Measurements from ENCODE around the gene FUT1. TPM values are rescaled to one million over a fixed set of nuclear protein-coding genes. Genes with fewer than 3 reads are reported as not detected.

Gene FUT1
- polyA plus RNA-seq, 1 donor (not counting 4 experiments of a cell fraction or from before 2014, with no cell fraction given) = 3.7 TPM

- FAIRE-seq = no peak
- H3K36me3 ChIP-seq (ENCODE audit: control insufficient read depth in 2 of 2, extremely low read depth in 1 of 2, insufficient read depth in 2 of 2, low read length in 2 of 2) = no peaks in the 10 kb centered on the region
Measured at GRCh38 chr19:48760504-48761205, 8.2 kb upstream of the FUT1 start.

GRCh38 chr19:48757741-48758144 lies 5.3 kb upstream of the FUT1 start:
- no peak for TF ChIP-seq CTCF (optimal IDR thresholded peaks at IDR 0.05 in 1 of 3, IDR thresholded peaks at IDR 0.05 in 1 of 3, conservative IDR thresholded peaks at IDR 0.05 in 1 of 3; ENCODE audit: extremely low read depth in 1 of 3, insufficient read depth in 2 of 3, low read length in 3 of 3)
- Histone ChIP-seq H3K27me3 (ENCODE audit: control insufficient read depth, extremely low read depth, insufficient read depth, low read length) (peaks cover 15% of the 10 kb centered on the region), H3K4me3 (ENCODE audit: control insufficient read depth in 2 of 3, extremely low read depth in 1 of 3, insufficient read depth in 2 of 3, low read depth in 1 of 3, low read length in 3 of 3) (no peak overlapping the region), H4K20me1 (ENCODE audit: control insufficient read depth, extremely low read depth, insufficient read depth, low read length) (no peaks in the 10 kb centered on the region), H3K27ac (ENCODE audit: control insufficient read depth, insufficient read depth, low read length) (no peak overlapping the region), H2AFZ (ENCODE audit: control insufficient read depth, low read length) (no peak overlapping the region), H3K9me3 (ENCODE audit: control insufficient read depth, low read depth, low read length) (no peaks in the 10 kb centered on the region), H3K36me3 (ENCODE audit: control insufficient read depth in 2 of 2, extremely low read depth in 1 of 2, insufficient read depth in 2 of 2, low read length in 2 of 2) (no peaks in the 10 kb centered on the region), H3K9me1 (ENCODE audit: control insufficient read depth, extremely low read depth, insufficient read depth, low read length) (no peaks in the 10 kb centered on the region), H3K79me2 (ENCODE audit: control insufficient read depth, insufficient read depth, low read length) (no peaks in the 10 kb centered on the region), H3K9ac (ENCODE audit: control insufficient read depth, extremely low read depth, insufficient read depth, low read length) (no peak overlapping the region), H3K4me1 (ENCODE audit: control insufficient read depth, extremely low read depth, insufficient read depth, low read length) (peaks cover 9% of the 10 kb centered on the region), H3K4me2 (ENCODE audit: control insufficient read depth, extremely low read depth, insufficient read depth, low read depth, low read length) (no peak overlapping the region)
- DNase-seq (ENCODE audit: low read depth, low spot score) (no peak), FAIRE-seq (no peak)
- dilution Hi-C loops (cut with MboI; ENCODE audit: extremely low pct_ligation_motif_present, low sequenced_read_pairs) = no loop called here

More at GRCh38 chr19:48760504-48761205, 8.2 kb upstream of the FUT1 start:
- Histone ChIP-seq H3K9ac (ENCODE audit: control insufficient read depth, extremely low read depth, insufficient read depth, low read length) (no peak overlapping the region), H3K4me2 (ENCODE audit: control insufficient read depth, extremely low read depth, insufficient read depth, low read depth, low read length) (no peak overlapping the region), H3K27me3 (ENCODE audit: control insufficient read depth, extremely low read depth, insufficient read depth, low read length) (peaks cover 15% of the 10 kb centered on the region), H3K9me3 (ENCODE audit: control insufficient read depth, low read depth, low read length) (no peaks in the 10 kb centered on the region), H3K79me2 (ENCODE audit: control insufficient read depth, insufficient read depth, low read length) (no peaks in the 10 kb centered on the region), H4K20me1 (ENCODE audit: control insufficient read depth, extremely low read depth, insufficient read depth, low read length) (no peaks in the 10 kb centered on the region), H3K27ac (ENCODE audit: control insufficient read depth, insufficient read depth, low read length) (no peak overlapping the region), H3K4me3 (ENCODE audit: control insufficient read depth in 2 of 3, extremely low read depth in 1 of 3, insufficient read depth in 2 of 3, low read depth in 1 of 3, low read length in 3 of 3) (no peak overlapping the region), H3K4me1 (ENCODE audit: control insufficient read depth, extremely low read depth, insufficient read depth, low read length) (no peaks in the 10 kb centered on the region), H2AFZ (ENCODE audit: control insufficient read depth, low read length) (no peak overlapping the region), H3K9me1 (ENCODE audit: control insufficient read depth, extremely low read depth, insufficient read depth, low read length) (no peaks in the 10 kb centered on the region)
- no peak for DNase-seq (ENCODE audit: low read depth, low spot score)
- TF ChIP-seq EZH2 (IDR thresholded peaks at IDR 0.05; ENCODE audit: low read length) (no peak), CTCF (optimal IDR thresholded peaks at IDR 0.05 in 1 of 3, IDR thresholded peaks at IDR 0.05 in 1 of 3, conservative IDR thresholded peaks at IDR 0.05 in 1 of 3; ENCODE audit: extremely low read depth in 1 of 3, insufficient read depth in 2 of 3, low read length in 3 of 3) (no peak)
- dilution Hi-C loops (cut with MboI; ENCODE audit: extremely low pct_ligation_motif_present, low sequenced_read_pairs) = no loop called here
